ENCODE results near the gene LCN1. TPM values are rescaled to one million over a fixed set of nuclear protein-coding genes. Genes with fewer than 3 reads are reported as not detected.
A peak's percentile ranks its signal among the peaks of the same experiment; 100 is the strongest.

Gene LCN1
- total RNA-seq, 1 experiment from 2014 or later = not detected

DNA sequence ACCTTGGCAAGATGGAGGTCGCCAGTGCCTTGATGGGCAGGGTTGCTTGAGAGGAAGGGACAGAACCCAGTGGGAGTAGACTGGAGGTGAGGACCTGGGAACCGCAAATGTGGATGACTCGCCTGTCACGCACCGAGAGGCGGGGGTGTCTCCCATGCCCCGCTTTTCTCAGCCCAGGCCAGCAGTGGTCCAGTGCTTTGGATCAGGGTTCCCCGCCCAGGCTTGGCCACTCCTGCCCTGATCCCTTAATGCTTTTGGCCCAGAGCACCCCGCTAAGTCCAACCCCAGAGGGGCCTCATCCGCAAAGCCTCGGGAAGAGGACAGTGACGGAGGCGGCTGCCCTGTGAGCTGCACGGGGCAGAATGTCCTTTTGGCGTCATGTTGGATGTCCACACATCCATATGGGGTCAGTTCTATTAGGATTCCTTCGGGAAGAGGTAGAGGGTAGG lies 18.3 kb upstream of the LCN1 start:
- no peak overlapping the region for H3K27ac ChIP-seq
- peaks cover 23% of the 10 kb centered on the region for H3K79me2 ChIP-seq (ENCODE audit: low read depth)
- H3K9me2 ChIP-seq (ENCODE audit: insufficient read depth) = no peaks in the 10 kb centered on the region
- peaks cover 30% of the 10 kb centered on the region for H4K20me1 ChIP-seq (ENCODE audit: insufficient read depth)
- no peak overlapping the region for H3K4me2 ChIP-seq
- DNase-seq = no peak
- POLR2A ChIA-PET (ENCODE audit: unreplicated experiment) = no interaction called here
- intact Hi-C loops (cut with micrococcal nuclease; ENCODE audit: unreplicated experiment) = no loop called here
- no peaks in the 10 kb centered on the region for H3K9me3 ChIP-seq (ENCODE audit: insufficient read depth, low read depth)
- no peaks in the 10 kb centered on the region for H3F3A ChIP-seq (ENCODE audit: insufficient read depth, low read depth)
- TF ChIP-seq, protein P1, sequence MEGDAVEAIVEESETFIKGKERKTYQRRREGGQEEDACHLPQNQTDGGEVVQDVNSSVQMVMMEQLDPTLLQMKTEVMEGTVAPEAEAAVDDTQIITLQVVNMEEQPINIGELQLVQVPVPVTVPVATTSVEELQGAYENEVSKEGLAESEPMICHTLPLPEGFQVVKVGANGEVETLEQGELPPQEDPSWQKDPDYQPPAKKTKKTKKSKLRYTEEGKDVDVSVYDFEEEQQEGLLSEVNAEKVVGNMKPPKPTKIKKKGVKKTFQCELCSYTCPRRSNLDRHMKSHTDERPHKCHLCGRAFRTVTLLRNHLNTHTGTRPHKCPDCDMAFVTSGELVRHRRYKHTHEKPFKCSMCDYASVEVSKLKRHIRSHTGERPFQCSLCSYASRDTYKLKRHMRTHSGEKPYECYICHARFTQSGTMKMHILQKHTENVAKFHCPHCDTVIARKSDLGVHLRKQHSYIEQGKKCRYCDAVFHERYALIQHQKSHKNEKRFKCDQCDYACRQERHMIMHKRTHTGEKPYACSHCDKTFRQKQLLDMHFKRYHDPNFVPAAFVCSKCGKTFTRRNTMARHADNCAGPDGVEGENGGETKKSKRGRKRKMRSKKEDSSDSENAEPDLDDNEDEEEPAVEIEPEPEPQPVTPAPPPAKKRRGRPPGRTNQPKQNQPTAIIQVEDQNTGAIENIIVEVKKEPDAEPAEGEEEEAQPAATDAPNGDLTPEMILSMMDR (conservative IDR thresholded peaks at IDR 0.05) = no peak
- peaks cover 9% of the 10 kb centered on the region; the same call in 1 of the 2 replicates for H3K4me1 ChIP-seq (replicated peaks; ENCODE audit: insufficient read depth)
- no peaks in the 10 kb centered on the region for H3K36me3 ChIP-seq (ENCODE audit: low read depth)
- BruUV-seq (replicated peaks) = no TSS peak
- no peak overlapping the region for H3K4me3 ChIP-seq
- H3K27me3 ChIP-seq (ENCODE audit: insufficient read depth, low read depth) = no peaks in the 10 kb centered on the region
- CTCF ChIA-PET = no interaction called here
- H2AFZ ChIP-seq = no peak overlapping the region

DNA sequence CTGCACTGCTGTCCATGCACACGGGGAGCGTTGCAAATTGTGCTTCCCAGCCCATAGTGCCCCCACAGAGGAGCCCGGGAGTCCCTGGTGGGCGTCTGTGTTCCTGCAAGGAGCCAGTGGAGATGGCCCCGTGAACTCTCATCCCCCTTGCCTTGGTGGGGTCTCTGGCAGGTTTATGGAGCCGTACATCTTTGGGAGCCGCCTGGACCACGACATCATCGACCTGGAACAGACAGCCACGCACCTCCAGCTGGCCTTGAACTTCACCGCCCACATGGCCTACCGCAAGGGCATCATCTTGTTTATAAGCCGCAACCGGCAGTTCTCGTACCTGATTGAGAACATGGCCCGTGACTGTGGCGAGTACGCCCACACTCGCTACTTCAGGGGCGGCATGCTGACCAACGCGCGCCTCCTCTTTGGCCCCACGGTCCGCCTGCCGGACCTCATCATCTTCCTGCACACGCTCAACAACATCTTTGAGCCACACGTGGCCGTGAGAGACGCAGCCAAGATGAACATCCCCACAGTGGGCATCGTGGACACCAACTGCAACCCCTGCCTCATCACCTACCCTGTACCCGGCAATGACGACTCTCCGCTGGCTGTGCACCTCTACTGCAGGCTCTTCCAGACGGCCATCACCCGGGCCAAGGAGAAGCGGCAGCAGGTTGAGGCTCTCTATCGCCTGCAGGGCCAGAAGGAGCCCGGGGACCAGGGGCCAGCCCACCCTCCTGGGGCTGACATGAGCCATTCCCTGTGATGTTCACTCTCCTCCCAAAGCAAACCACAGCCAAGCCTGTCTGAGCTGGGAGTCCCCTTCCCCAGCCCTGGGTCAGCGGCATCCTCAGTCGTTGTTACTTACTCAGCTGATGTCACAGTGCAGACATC lies 17.6 kb upstream of the LCN1 start:
- TF ChIP-seq, protein P1 (conservative IDR thresholded peaks at IDR 0.05) = no peak
- no peak for TF ChIP-seq EZH2 (IDR thresholded peaks at IDR 0.05; ENCODE audit: low read depth)
- H3K4me3 ChIP-seq = no peak overlapping the region
- H3K27ac ChIP-seq = no peak overlapping the region
- intact Hi-C loops (cut with micrococcal nuclease; ENCODE audit: unreplicated experiment) = no loop called here
- H3K9me2 ChIP-seq (ENCODE audit: insufficient read depth) = no peaks in the 10 kb centered on the region
- H3K36me3 ChIP-seq (ENCODE audit: low read depth) = no peaks in the 10 kb centered on the region
- BruUV-seq (replicated peaks) = TSS peak; percentile 18
- no peak for DNase-seq
- ChIA-PET POLR2A (ENCODE audit: unreplicated experiment) (no interaction called here), CTCF (no interaction called here)
- H3F3A ChIP-seq (ENCODE audit: insufficient read depth, low read depth) = no peaks in the 10 kb centered on the region
- peaks cover 23% of the 10 kb centered on the region for H3K79me2 ChIP-seq (ENCODE audit: low read depth)
- H3K4me2 ChIP-seq = no peak overlapping the region
- peaks cover 30% of the 10 kb centered on the region for H4K20me1 ChIP-seq (ENCODE audit: insufficient read depth)
- H3K9me3 ChIP-seq (ENCODE audit: insufficient read depth, low read depth) = no peaks in the 10 kb centered on the region
- no peaks in the 10 kb centered on the region for H3K27me3 ChIP-seq (ENCODE audit: insufficient read depth, low read depth)
- no peak overlapping the region for H2AFZ ChIP-seq
- H3K4me1 ChIP-seq (replicated peaks; ENCODE audit: insufficient read depth) = peaks cover 9% of the 10 kb centered on the region; the same call in 1 of the 2 replicates

DNA sequence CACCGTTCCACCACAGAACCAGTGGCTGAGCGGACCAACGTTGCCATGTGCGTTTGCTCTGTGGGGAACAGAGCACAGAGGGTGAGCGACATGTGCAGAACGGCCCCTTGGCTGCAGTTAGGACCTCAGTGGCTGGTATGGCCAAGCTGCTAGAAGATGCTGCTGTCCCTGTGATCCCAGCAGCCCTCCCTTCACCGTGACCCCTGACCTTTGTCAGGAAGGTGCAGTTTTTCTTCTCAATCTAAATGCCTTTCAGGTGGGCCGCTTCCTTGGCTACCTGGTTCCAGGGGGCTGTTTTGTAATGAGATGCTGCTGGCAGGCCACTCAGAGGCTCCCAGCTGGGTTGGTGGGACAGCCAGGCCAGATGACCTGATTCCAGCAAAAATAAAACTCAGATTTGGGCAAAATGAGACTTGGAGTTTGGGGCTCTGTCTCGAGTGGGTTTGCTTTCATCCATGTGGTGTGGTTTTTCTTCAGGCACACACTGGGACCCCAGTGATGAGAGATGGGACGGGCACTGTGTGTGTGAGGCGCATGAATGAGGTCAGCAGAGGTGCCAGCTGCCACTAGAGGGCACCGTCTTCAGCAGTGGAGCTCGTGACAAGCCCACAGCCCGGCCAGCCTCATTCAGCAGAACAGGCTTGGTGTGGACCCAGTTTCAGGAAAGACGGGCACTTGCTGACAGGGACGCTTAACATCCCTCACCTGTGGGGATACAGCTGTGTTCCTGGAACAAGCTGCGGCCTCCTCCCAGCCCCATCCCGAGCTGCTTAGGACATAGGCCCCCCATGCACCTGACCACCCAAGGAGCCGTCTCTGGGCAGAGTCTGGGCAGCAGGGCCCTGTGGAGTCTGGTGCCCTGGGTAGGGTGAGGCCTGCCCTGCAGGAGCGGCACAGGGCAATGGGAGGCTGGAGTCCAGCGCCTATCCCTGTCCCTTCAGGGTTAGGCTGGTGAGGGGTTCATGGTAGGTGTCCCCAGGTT lies 16.7 kb upstream of the LCN1 start:
- Histone ChIP-seq H3K4me1 (replicated peaks; ENCODE audit: insufficient read depth) (peaks cover 9% of the 10 kb centered on the region; the same call in 1 of the 2 replicates), H3K4me3 (no peak overlapping the region), H3K27ac (no peak overlapping the region), H3K36me3 (ENCODE audit: low read depth) (no peaks in the 10 kb centered on the region), H3K27me3 (ENCODE audit: insufficient read depth, low read depth) (no peaks in the 10 kb centered on the region), H4K20me1 (ENCODE audit: insufficient read depth) (peaks cover 30% of the 10 kb centered on the region), H3F3A (ENCODE audit: insufficient read depth, low read depth) (no peaks in the 10 kb centered on the region), H3K9me2 (ENCODE audit: insufficient read depth) (no peaks in the 10 kb centered on the region), H3K9me3 (ENCODE audit: insufficient read depth, low read depth) (no peaks in the 10 kb centered on the region), H3K79me2 (ENCODE audit: low read depth) (peaks cover 23% of the 10 kb centered on the region), H3K4me2 (no peak overlapping the region), H2AFZ (no peak overlapping the region)
- BruUV-seq (replicated peaks) = no TSS peak
- ChIA-PET CTCF (interaction anchor here (0.5 to 0.6 kb wide), 3 partner anchors 9 to 211 kb away, joined by 3 to 15 read pairs (median 8); no protein-coding TSS in a partner anchor), POLR2A (ENCODE audit: unreplicated experiment) (interaction anchor here (0.8 kb wide), 1 partner anchor 24 kb away, joined by 4 read pairs; no protein-coding TSS in a partner anchor)
- intact Hi-C loops (cut with micrococcal nuclease; ENCODE audit: unreplicated experiment) = no loop called here
- DNase-seq = peak in 1 of 2 experiments; percentile 51
- TF ChIP-seq, protein P1 (conservative IDR thresholded peaks at IDR 0.05) = peak; percentile 78
- TF ChIP-seq EZH2 (IDR thresholded peaks at IDR 0.05; ENCODE audit: low read depth) = no peak

Data from PC-9 (cell line).